Hematopoietic multipotent progenitor cell (in vitro differentiated cells): ENCODE data around the gene SLFN12. TPM values are rescaled to one million over a fixed set of nuclear protein-coding genes. Genes with fewer than 3 reads are reported as not detected.
"Not testable (repeated sequence)": the region's sequence is repeated elsewhere in the genome, so short reads cannot be mapped to it uniquely, and the experiment has no call there.

Experiments
- DNase-seq, 3 donors: peaks; one replicate each; pipeline ENCODE4 v3.0.0-alpha.2; 2011 to 2015; ENCODE audit warnings: low read depth in 2 of 3, low spot score in 2 of 3
- total RNA-seq: library from RNA; depleted of rRNA; stranded (reverse); fragments of >200 nt; gene quantifications from one replicate; pipeline ENCODE4 v1.2.3, GENCODE V29; 2012

SLFN12 gene
- total RNA-seq, 1 donor, result 3.2 TPM

DNA sequence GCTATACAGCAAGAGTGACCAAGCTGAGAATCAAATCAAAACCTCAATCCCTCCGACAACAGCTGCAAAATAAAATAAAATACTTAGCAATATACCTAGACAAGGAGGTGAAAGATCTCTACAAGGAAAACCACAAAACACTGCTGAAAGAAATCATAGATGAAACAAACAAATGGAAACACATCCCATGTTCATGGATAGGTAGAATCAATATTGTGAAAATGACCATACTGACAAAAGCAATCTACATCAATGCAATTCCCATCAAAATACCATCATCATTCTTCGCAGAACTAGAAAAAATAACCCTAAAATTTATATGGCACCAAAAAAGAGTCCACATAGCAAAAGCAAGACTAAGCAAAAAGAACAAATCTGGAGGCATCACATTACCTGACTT, 17.6 kb downstream of the SLFN12 start:
- not testable (repeated sequence) for DNase-seq

- no peak for DNase-seq
These were observed 18.1 kb downstream of the SLFN12 start for GRCh38 chr17:35414247-35414646.

DNA sequence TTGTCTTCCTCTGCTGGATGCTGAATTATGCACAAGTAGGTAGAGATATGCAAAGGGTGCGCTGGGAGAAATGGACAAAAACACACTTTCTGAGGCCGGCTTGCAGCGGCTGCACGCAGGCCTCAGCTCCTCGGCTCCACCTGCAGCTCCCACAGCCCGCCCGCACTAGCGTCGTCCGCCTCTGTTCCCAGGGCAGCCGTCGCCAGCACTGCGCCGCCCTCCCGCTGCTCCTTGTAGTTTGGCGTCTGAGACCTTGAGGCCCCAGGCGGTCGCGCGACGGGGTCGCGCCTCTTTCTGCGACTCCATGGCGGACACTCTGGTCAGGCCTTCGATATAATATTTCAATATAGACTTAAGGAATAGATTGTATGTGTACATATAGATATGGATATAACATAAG, 24.8 kb downstream of the SLFN12 start:
- no peak for DNase-seq

GRCh38 chr17:35406568-35406967, 25.7 kb downstream of the SLFN12 start:
- no peak for DNase-seq

GRCh38 chr17:35404360-35404759, 27.9 kb downstream of the SLFN12 start:
- DNase-seq, result no peak

GRCh38 chr17:35393783-35394182, 38.5 kb downstream of the SLFN12 start:
- DNase-seq, result not testable (repeated sequence)

- peak in 2 of 3 donors; percentile 6 to 30 for DNase-seq
These were observed 41.6 kb downstream of the SLFN12 start for GRCh38 chr17:35390663-35391062.

DNA sequence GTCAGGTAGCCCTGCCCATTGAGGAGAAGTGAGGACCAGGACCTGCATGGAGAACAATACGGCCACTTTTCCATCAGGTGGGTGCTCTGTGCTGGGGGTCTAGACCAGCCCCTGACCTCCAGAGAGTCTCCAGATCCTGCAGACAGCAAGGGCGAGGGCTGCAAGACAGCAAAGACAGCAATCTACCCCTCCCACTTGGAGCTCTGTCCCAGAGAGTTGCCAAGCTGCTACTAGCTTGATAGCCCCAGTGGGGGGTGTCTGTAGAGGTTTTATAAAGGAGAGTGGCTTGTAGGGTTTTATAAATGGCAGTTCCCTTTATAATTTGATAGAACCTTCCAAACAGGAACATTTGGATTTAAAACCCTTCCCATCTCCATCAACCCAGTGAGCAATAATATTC, 42.1 kb downstream of the SLFN12 start:
- no peak for DNase-seq

DNA sequence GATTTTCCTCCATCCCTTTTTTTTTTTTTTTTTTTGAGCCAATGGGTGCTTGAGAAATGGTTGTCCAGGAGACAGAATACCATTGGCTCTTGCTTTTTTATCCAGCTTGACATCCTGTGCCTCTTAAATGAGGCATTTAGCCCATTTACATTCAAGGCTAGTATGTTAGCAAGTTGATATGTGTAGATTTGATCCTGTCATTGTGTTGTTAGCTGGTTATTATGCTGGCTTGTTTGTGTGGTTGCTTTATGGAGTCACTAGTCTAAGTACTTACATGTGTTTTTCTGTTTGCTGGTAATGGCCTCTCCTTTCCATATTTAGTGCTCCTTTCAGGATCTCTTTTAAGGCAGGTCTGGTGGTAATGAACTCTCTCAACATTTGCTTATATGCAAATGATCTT, 44.8 kb downstream of the SLFN12 start:
- no peak for DNase-seq

- DNase-seq, result no peak
These were observed 54.6 kb downstream of the SLFN12 start for GRCh38 chr17:35377706-35378105.

DNA sequence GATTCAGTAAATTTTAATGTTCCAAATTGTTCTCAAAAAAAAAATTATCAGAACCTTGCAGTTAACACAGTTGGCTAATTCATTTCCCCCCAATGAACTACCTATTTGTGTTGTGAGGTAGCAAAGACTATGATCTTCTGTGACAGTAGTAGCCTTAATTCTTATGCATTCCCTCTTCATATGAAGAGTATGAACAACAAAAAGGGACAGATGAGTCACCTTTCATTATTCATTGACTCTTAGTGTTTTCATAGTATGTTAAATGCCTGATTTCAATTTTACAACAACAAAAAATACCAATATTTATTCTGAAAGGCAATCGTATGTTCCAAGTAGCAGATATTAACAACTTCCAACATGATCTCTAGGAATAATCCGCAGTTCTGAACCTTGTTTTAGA, 55.2 kb downstream of the SLFN12 start:
- no peak for DNase-seq

DNA sequence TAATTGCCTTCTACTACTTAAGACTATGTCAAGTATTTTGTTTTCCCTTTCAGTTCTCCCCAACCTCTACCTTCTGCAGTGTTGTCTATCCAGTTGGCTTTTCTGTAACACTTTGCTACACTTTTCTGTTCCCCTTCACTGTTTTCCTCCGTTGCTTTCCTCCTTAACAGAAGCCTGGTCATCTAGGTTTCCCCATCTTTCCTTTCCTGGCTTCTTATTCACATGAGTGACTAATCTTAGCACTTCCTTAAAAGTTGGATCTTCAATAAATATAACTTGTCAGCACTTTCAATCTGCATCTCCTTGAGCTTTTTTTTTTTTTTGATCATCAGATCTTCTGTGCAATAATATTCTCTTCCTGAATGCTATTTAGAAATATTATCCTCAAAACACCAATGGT, 56.1 kb downstream of the SLFN12 start:
- DNase-seq, result no peak

DNA sequence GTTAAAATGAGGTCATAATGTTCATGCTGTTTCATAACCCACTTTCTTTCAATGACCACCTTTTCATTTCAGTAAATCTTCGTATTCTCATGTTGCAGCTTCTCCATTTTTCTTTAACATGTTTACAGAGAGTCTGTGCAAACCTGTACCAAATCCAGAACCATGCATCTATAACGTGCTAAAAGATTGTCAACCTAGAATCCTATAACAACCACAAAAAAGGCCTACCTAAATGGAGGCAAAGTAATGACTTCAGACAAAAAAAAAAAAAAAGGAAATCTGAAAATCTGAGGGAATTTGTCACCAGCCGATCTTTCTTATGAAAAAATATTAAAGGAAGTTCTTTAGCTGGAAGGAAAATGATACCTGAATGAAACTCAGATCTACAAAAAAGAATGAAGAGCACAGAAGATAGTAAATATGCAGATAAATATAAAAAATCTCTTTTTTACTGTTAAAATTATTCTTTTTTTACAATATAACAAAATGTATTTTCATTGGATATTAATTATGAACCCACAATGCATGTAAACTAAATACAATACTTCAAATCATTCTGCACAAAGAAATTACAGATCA, 57.4 kb downstream of the SLFN12 start:
- no peak for DNase-seq

- DNase-seq, result peak in 2 of 3 donors; percentile 51
These were observed 58.1 kb downstream of the SLFN12 start for GRCh38 chr17:35373984-35374765.

GRCh38 chr17:35373534-35373983, 58.7 kb downstream of the SLFN12 start, which contains the start of gene SLFN11:
TSS of gene SLFN11 (minus strand) at chr17:35373621. CDS start at chr17:35363807, 9,814 bp downstream.
- peak; percentile 60 to 88 (median 85) for DNase-seq

DNA sequence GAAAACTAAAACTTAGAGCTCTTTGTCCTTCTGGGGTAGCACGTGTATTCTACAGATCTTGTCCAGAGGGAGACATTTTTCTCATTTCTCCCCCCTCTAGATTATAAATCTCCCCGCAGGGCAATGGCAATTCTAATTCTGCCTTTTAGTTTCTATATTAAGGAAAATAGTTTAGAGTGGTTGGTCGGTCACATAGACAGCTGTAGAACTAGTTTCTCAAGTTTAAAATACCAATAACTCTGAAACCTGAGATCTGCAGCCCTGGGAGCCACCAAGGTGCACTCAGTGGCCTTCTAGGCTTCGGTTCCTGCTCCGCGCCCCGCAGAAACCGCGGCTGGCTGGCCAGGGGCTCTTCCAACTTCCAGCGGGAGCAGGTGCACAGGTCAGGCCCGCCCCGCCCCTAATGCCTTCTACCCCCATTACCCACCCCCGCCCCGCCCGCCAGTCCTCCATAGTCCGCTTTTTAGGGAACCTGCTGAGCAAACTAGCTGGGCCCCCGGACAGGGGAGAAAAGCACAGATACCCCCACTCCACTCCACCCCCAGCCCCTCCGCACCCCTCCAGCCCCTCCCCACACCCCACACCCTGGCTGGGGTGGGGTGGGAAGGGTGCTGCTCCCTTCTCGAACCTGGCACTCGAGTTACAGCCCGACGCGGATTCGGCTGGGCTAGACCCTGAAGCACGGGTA, 59.3 kb downstream of the SLFN12 start:
- DNase-seq, result peak in 2 of 3 donors; percentile 42 to 54

DNA sequence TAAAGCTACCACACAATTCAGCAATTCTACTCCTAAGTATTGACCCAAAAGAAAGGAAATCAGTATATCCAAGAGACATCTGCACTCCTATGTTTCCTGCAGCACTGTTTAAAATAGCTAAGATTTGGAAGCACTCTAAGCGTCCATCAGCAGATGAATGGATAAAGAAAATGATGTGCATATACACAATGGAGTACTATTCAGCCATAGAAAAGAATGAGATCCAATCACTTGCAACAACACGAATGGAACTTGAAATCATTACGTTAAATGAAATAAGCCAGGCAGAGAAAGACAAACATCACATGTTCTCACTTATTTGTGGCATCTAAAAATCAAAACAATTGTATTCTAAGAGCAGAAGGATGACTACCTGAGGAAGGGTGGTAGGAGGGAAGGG, 60.4 kb downstream of the SLFN12 start:
- DNase-seq, result no peak

- DNase-seq, result peak in 2 of 3 donors; percentile 85 to 95
These were observed 64.0 kb downstream of the SLFN12 start for GRCh38 chr17:35368081-35368830.

- DNase-seq, result no peak
These were observed 71.3 kb downstream of the SLFN12 start for GRCh38 chr17:35361027-35361426.
